Esophagus (tissue), 2 donors: ENCODE measurements around the gene HOGA1. TPM values are rescaled to one million over a fixed set of nuclear protein-coding genes. Genes with fewer than 3 reads are reported as not detected.
"Not testable (repeated sequence)": the region's sequence is repeated elsewhere in the genome, so short reads cannot be mapped to it uniquely, and the experiment has no call there.

Experiments
- H3K27ac ChIP-seq, 2 donors: one replicate each; pipeline ENCODE4 v1.5.1; 2013; ENCODE audit warnings: low read depth in 2 of 2, mild to moderate bottlenecking in 2 of 2, inconsistent platforms in 1 of 2, low read length in 1 of 2, moderate library complexity in 1 of 2
- H3K27me3 ChIP-seq, 2 donors: one replicate each; pipeline ENCODE4 v1.6.1; 2013; ENCODE audit warnings: low read length in 2 of 2, control low read depth in 1 of 2, mild to moderate bottlenecking in 1 of 2; ENCODE audit not compliant: insufficient read depth in 2 of 2, control insufficient read depth in 1 of 2
- H3K36me3 ChIP-seq, 2 donors: one replicate each; pipeline ENCODE4 v1.6.1; 2013; ENCODE audit warnings: low read length in 1 of 2; ENCODE audit not compliant: control insufficient read depth in 2 of 2, insufficient read depth in 2 of 2
- H3K4me1 ChIP-seq, 2 donors: one replicate each; pipeline ENCODE4 v1.6.1; 2013; ENCODE audit warnings: low read length in 1 of 2; ENCODE audit not compliant: control insufficient read depth in 2 of 2, insufficient read depth in 2 of 2
- H3K4me3 ChIP-seq, 2 donors: one replicate each; pipeline ENCODE4 v1.5.1; 2013; ENCODE audit warnings: low read length in 2 of 2, mild to moderate bottlenecking in 2 of 2, low read depth in 1 of 2, moderate library complexity in 1 of 2
- H3K9me3 ChIP-seq, 2 donors: one replicate each; pipeline ENCODE4 v1.6.1; 2013; ENCODE audit warnings: mild to moderate bottlenecking in 2 of 2, low read depth in 1 of 2, low read length in 1 of 2, moderate library complexity in 1 of 2; ENCODE audit not compliant: control insufficient read depth in 2 of 2, insufficient read depth in 1 of 2
- WGBS, 2 donors: extraction: QIAGEN DNeasy Blood & Tissue Kit; methylation state at CpG; one replicate each; pipeline ENCODE4 v1.1.7; 2013; 5-methylcytosine and 5-hydroxymethylcytosine counted together
- polyA plus RNA-seq, 2 donors: library from polyadenylated mRNA; stranded (reverse); fragments of 200-250 nt; gene quantifications; one replicate each; pipeline ENCODE4 v1.2.3, GENCODE V29; 2013
- donor health status: healthy with polysubstance abuse.
- donor health status: Bipolar disorder and iron deficiency.

HOGA1 gene
- polyA plus RNA-seq, 2 donors = 0.78 to 1.4 TPM

- Histone ChIP-seq H3K27ac (no peak overlapping the region), H3K4me3 (no peak overlapping the region)
Observed at GRCh38 chr10:97628228-97628627, 44.0 kb downstream of the HOGA1 start.

DNA sequence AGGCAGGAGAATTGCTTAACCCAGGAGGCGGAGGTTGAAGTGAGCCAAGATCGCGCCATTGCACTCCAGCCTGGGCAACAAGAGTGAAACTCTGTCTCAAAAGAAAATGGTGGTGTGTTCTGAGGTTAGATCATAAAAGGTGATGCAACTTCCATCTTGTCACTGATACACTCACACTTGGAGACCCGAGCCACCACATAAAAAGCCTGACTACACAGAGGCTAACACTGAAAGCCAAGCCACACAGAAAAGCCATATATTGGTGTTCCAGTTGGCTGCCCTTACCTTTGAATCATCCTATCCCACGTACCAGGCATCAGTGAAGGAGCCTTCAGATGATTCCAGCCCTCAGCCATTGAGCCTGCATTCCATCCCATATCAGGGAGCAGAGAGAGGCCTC is 45.1 kb downstream of the HOGA1 start:
- 94 to 95% methylated on average over 5 of the region's 5 CpGs for WGBS, 2 donors
- Histone ChIP-seq H3K36me3 (no peaks in the 10 kb centered on the region), H3K27me3 (no peaks in the 10 kb centered on the region), H3K4me3 (no peak overlapping the region), H3K27ac (no peak overlapping the region), H3K9me3 (no peaks in the 10 kb centered on the region), H3K4me1 (peaks cover 0 to 2% of the 10 kb centered on the region in 2 donors)

More at GRCh38 chr10:97628228-97628627, 44.0 kb downstream of the HOGA1 start:
- no peaks in the 10 kb centered on the region for H3K9me3 ChIP-seq
- no peaks in the 10 kb centered on the region for H3K36me3 ChIP-seq
- H3K4me1 ChIP-seq = peaks cover 0 to 2% of the 10 kb centered on the region in 2 donors
- WGBS, 2 donors = 71 to 78% methylated on average over 3 of the region's 3 CpGs
- no peaks in the 10 kb centered on the region for H3K27me3 ChIP-seq

DNA sequence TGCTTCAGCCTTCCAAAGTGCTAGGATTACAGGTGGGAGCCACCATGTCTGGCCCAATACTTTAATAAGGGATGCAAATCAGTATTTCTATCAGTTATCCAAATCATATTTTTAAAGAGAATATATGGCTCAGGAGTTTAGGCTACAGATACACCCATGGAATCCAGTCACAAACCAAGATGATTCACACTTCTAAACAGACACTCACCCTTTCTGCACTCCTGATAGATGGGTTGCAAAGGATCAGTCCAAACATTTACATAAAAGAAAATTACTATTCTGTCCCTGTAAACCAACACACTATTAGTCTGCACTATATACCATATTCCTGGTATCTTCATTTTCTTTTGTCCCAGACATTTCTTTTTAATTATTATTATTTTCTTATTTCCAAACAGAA is 46.9 kb downstream of the HOGA1 start:
- H3K9me3 ChIP-seq = no peaks in the 10 kb centered on the region
- no peaks in the 10 kb centered on the region for H3K27me3 ChIP-seq
- peaks cover 0 to 2% of the 10 kb centered on the region in 2 donors for H3K4me1 ChIP-seq
- H3K4me3 ChIP-seq = no peak overlapping the region
- H3K27ac ChIP-seq = no peak overlapping the region
- H3K36me3 ChIP-seq = no peaks in the 10 kb centered on the region

DNA sequence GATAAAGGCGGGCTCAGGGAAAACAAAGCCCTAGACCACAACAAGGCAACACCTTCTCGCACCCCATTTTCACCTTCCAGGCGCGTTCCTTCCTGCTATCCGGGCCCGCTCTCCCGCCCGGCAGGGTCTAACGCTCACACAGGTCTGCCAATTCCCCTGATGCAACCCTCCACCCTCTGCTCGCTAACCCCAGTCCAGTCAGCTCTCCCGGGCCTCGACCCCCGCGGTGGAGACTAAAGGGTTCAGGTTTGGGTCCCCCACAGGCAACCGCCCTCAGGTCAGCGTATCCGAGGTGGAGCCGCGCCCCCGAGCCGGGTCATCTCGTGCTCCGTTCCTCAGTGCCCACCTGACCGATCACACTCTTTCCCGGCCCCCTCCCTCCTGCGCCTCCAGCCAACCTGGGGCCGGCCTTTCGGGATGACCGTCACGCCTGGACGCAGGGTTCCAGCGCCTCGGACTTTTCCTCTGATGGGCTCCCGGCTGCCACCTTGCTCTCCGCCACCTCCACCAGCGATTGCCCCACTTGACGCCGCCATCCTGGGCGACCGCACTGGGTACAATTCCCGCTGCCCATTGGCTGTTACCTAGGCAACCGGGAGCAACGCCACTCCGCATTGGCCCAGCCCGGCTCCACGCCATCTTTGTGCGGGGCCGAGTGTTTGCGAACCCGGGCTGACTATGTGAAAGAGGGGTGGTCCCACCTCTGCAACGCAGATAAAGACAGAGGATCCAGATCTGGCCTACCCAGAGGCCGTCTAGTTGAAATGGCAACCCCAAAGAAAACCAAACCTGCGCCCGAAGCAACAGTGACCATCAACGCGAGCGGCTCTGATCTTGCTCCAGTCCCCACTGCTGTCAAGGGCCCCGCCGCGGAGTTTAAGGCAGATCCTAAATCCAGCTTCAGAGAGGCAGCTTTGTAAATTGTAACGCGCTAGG is 49.0 kb downstream of the HOGA1 start, which contains the start of gene MORN4:
Gene MORN4 (minus strand): TSS at position 552 of the 936 bp plus-strand sequence. CDS start 13,847 bp downstream, outside the sequence.
- Histone ChIP-seq H3K4me1 (peaks cover 0 to 2% of the 10 kb centered on the region in 2 donors), H3K9me3 (no peaks in the 10 kb centered on the region), H3K4me3 (peak within 1 kb of the TSS; percentile 79 to 82), H3K27ac (peak within 1 kb of the TSS in 1 of 2 donors; percentile 20), H3K36me3 (no peaks in the 10 kb centered on the region), H3K27me3 (no peaks in the 10 kb centered on the region)
- WGBS, 2 donors = 3% methylated on average over 62 of the region's 62 CpGs

DNA sequence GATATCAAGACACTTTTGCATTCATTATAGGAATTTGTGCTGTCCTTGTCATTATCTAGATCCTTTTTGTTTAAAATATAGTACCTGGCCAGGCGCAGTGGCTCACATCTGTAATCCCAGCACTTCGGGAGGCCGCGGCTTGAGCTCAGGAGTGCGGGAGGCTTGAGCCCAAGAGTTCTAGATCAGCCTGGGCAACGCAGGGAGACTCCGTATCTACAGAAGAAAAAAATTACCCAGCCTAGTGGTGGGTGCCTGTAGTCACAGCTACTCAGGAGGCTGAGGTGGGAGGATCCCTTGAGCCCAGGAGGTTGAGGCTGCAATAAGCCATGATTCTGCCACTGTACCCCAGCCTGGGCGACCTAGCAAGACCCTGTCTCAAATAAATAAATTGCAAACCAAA is 49.7 kb downstream of the HOGA1 start:
- Histone ChIP-seq H3K36me3 (no peaks in the 10 kb centered on the region), H3K27ac (no peak overlapping the region), H3K4me1 (peaks cover 0 to 2% of the 10 kb centered on the region in 2 donors), H3K4me3 (peak overlapping the region in 1 of 2 donors; percentile 82), H3K9me3 (no peaks in the 10 kb centered on the region), H3K27me3 (no peaks in the 10 kb centered on the region)
- 70 to 76% methylated on average over 8 of the region's 8 CpGs for WGBS, 2 donors

- Histone ChIP-seq H3K27ac (no peak overlapping the region), H3K9me3 (no peaks in the 10 kb centered on the region), H3K27me3 (no peaks in the 10 kb centered on the region), H3K4me1 (peaks cover 0 to 2% of the 10 kb centered on the region in 2 donors), H3K36me3 (no peaks in the 10 kb centered on the region), H3K4me3 (no peak overlapping the region)
- 92 to 96% methylated on average over 1 of the region's 1 CpG for WGBS, 2 donors
Observed at GRCh38 chr10:97635577-97635976, 51.4 kb downstream of the HOGA1 start.

DNA sequence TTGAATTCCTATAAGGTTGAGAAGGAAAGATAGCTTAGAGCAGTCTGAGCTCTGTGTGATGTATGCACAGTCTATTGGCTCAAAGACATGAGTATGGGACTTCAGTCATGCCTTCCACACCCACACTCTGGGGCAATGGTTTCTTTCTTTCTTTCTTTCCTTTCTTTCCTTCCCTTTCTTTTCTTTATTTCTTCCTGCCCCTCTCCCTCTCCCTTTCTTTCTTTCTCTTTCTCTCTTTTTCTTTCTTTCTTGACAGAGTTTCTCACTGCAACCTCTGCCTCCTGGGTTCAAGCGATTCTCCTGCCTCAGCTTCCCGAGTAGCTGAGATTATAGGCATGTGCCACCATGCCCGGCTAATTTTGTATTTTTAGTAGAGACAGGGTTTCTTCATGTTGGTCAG is 54.9 kb downstream of the HOGA1 start:
- not testable (repeated sequence) for H3K36me3 ChIP-seq, H3K9me3 ChIP-seq, H3K4me1 ChIP-seq, H3K27me3 ChIP-seq, H3K4me3 ChIP-seq, H3K27ac ChIP-seq
- WGBS, 2 donors = 83 to 86% methylated on average over 3 of the region's 3 CpGs

DNA sequence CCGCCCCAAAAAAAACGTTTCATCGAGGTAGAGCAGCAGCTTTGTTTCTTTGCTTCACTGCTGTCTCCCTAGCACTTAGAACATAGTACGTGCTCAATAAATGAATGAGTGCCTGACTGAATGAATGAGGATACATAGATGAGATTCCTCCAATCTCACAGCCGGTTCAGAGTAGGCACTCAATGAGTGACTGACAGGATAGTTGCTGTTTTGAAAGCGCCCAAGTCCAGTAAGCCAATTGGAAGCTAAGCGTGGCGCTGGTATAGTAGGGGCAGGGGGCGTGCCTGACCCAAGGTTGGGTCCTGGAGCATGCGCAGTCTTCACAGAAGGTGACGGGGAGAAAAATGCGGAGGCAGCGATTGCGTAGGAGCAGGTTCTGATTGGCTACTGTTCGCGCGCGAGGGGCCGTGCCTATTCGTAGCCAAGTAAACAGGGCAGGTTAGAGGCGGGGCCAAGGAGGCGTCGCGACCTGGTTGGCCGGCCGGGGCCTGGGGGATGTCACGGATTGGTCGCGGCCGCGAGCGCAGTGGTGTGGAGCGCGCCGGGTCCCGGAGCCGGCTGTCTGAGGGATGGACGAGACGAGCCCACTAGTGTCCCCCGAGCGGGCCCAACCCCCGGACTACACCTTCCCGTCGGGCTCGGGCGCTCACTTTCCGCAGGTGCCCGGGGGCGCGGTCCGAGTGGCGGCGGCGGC is 56.1 kb downstream of the HOGA1 start, which contains the start of gene PI4K2A:
Gene PI4K2A (plus strand): TSS at position 498 of the 694 bp plus-strand sequence. CDS start 72 bp downstream, at position 570.
- Histone ChIP-seq H3K36me3 (peaks cover 0 to 2% of the 10 kb centered on the region in 2 donors), H3K9me3 (peaks cover 0 to 2% of the 10 kb centered on the region in 2 donors), H3K4me1 (no peaks in the 10 kb centered on the region), H3K27ac (peak within 1 kb of the TSS; percentile 73 to 94), H3K27me3 (no peaks in the 10 kb centered on the region), H3K4me3 (peak within 1 kb of the TSS; percentile 82 to 93)
- WGBS, 2 donors = 2% methylated on average over 34 to 54 of the region's 54 CpGs

GRCh38 chr10:97640868-97641811 is 57.0 kb downstream of the HOGA1 start:
- H3K4me3 ChIP-seq = peak overlapping the region; percentile 82 to 93
- peak overlapping the region; percentile 73 to 94 for H3K27ac ChIP-seq
- H3K4me1 ChIP-seq = no peaks in the 10 kb centered on the region
- peaks cover 0 to 2% of the 10 kb centered on the region in 2 donors for H3K9me3 ChIP-seq
- WGBS, 2 donors = 1 to 2% methylated on average over 63 to 67 of the region's 67 CpGs
- no peaks in the 10 kb centered on the region for H3K27me3 ChIP-seq
- peaks cover 0 to 2% of the 10 kb centered on the region in 2 donors for H3K36me3 ChIP-seq
